ENCODE data around the gene TBC1D22B.

GRCh38 chr6:37315157-37315515 lies 57.6 kb downstream of the TBC1D22B start:
- TF ChIP-seq CTCF (IDR thresholded peaks at IDR 0.05; ENCODE audit: low read depth, low read length) (no peak), POLR2A (IDR thresholded peaks at IDR 0.05; ENCODE audit: extremely low read depth, insufficient read length) (no peak)
